ENCODE data around the gene TCERG1L.

The TCERG1L gene

DNA sequence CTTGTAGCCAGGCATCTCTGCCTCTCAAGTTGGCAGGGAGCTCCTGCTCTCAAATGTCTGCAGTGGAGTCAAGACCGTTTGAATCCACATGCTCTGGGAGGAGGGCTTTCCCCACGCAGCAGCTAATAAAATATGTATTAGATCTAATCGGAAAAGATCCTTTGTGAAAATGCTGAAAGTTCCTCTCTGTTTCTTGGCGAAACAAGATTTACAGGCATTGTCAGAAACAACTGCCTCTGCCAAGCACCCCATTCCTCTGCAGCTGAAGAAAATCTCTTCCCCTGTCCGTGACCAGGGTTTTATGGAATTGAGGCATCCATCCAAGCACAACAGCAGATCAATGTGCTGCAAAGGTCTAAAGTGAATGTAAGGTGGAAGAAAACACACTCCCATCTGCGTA, 165.8 kb downstream of the TCERG1L start:
- TF ChIP-seq POLR2AphosphoS5 (IDR thresholded peaks at IDR 0.05; ENCODE audit: low read depth, low read length) (no peak), SIN3A (IDR thresholded peaks at IDR 0.05; ENCODE audit: borderline replicate concordance, insufficient read depth, low read length) (no peak), TAF1 (IDR thresholded peaks at IDR 0.05; ENCODE audit: borderline replicate concordance, insufficient read depth, low read length) (no peak), FOXP2 (optimal IDR thresholded peaks at IDR 0.05; ENCODE audit: borderline replicate concordance, extremely low read depth, extremely low read length, insufficient read depth) (no peak), REST (IDR thresholded peaks at IDR 0.05; ENCODE audit: insufficient read depth in 1 of 2, low read depth in 2 of 2, low read length in 2 of 2) (no peak)

DNA sequence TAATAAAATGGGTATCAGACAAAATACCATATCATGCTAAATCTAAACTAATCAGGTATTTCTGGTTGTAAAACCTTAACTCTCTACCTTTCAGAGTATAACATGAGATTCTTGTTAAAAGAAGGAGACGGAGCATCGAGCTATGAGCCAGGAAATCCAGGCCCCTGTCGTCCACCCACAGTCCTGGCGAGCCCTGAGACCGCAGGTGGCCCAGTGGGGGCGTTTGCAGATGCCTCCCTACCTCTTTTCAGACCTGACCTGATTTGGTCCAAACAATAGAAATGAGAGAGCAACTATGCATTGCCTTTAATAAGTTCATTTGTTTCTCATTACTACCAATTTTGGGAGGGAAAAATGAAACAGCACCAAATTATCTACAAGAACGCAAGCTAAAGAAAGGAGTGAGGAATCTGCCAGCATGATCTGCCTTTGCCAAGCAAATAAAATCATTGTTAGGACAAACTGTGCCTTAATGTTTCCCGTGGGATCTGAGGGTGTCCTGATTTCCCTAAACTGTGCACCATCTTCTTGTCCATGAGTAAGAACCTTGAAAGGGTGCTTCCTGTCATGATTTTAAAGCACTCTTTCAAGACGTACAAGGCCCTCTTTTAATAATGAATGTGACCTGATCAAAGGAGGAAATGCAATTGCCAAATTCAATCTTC, 166.7 kb downstream of the TCERG1L start:
- TF ChIP-seq FOXP2 (optimal IDR thresholded peaks at IDR 0.05; ENCODE audit: borderline replicate concordance, extremely low read depth, extremely low read length, insufficient read depth) (no peak), TAF1 (IDR thresholded peaks at IDR 0.05; ENCODE audit: borderline replicate concordance, insufficient read depth, low read length) (no peak), SIN3A (IDR thresholded peaks at IDR 0.05; ENCODE audit: borderline replicate concordance, insufficient read depth, low read length) (no peak), REST (IDR thresholded peaks at IDR 0.05; ENCODE audit: insufficient read depth in 1 of 2, low read depth in 2 of 2, low read length in 2 of 2) (no peak), POLR2AphosphoS5 (IDR thresholded peaks at IDR 0.05; ENCODE audit: low read depth, low read length) (no peak)

DNA sequence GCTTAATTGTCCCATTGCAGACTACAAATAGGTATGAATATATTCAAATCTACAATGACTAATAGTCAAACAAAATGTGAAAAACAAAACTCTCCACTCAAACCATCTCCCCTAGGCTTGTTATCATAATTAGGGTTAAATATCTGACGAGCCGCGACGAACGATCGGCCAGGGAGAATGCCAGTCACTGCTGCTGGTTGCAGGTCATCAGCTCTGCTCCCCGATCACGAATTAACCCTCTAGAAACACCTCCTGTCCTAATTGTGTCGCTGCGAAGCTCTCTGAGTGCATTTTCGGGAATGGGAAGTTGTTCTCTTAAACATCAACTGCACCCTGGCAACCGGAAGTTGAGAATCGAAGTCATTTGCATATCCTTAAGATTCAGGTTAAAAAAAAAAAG, 167.3 kb downstream of the TCERG1L start:
- TF ChIP-seq SIN3A (IDR thresholded peaks at IDR 0.05; ENCODE audit: borderline replicate concordance, insufficient read depth, low read length) (no peak), TAF1 (IDR thresholded peaks at IDR 0.05; ENCODE audit: borderline replicate concordance, insufficient read depth, low read length) (no peak), REST (IDR thresholded peaks at IDR 0.05; ENCODE audit: insufficient read depth in 1 of 2, low read depth in 2 of 2, low read length in 2 of 2) (no peak), POLR2AphosphoS5 (IDR thresholded peaks at IDR 0.05; ENCODE audit: low read depth, low read length) (no peak), FOXP2 (optimal IDR thresholded peaks at IDR 0.05; ENCODE audit: borderline replicate concordance, extremely low read depth, extremely low read length, insufficient read depth) (no peak)

- TF ChIP-seq TAF1 (IDR thresholded peaks at IDR 0.05; ENCODE audit: borderline replicate concordance, insufficient read depth, low read length) (no peak), SIN3A (IDR thresholded peaks at IDR 0.05; ENCODE audit: borderline replicate concordance, insufficient read depth, low read length) (no peak), REST (IDR thresholded peaks at IDR 0.05; ENCODE audit: insufficient read depth in 1 of 2, low read depth in 2 of 2, low read length in 2 of 2) (no peak), FOXP2 (optimal IDR thresholded peaks at IDR 0.05; ENCODE audit: borderline replicate concordance, extremely low read depth, extremely low read length, insufficient read depth) (no peak)
These were observed 167.9 kb downstream of the TCERG1L start for GRCh38 chr10:131143425-131144165.
